NCI-H2081 treated with DMSO at 0.1 percent for 48 hours (cell line): ENCODE data around the gene DCAF8L1.
"Not testable (repeated sequence)": the region's sequence is repeated elsewhere in the genome, so short reads cannot be mapped to it uniquely, and the experiment has no call there.

ENCODE experiments used
- DNase-seq: peaks from one replicate; lab custom pipeline; 2025; lab: John Stamatoyannopoulos, UW

The DCAF8L1 gene

DNA sequence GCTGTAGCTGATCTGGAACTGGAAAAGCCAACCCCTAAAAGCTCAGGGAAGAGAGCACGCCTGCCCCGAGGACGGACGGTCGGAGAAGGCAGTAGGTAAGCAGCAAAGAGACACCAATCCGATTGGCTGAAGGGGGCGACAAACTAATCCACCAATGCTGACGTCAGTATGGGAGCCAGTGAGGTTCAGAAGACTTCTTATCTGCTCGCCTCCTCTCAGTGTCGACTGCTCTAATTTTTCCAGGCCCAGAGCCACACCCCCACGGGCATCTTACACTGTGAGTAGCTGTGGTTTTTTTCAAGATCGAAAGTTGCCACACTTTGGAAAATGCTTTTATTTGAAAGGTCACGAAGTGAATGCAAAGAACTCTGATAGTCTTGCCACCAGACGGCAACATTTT, at the start of gene DCAF8L1:
Gene DCAF8L1, minus strand, starts transcription at position 101 of the 400 bp plus-strand sequence. CDS start 115 bp downstream, outside the sequence.
- no peak for DNase-seq

DNA sequence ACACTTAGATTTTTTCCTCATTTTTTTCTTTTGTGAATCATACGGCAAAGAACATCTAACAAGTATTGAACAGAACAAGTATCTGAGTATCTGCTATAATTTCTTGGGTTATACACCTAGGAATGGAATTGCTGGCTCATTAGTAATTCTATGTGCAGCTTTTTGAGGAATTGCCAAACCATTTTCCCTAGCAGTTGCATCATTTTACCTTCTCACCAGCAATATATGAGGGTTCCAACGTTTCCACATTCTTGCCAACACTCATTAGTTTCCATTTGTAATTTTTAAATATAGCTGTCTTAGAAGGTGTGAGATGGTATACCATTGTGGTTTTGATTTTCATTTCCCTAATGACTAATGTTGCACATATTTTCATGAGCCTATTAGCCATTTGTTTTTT, 41.1 kb upstream of the DCAF8L1 start:
- no peak for DNase-seq

DNA sequence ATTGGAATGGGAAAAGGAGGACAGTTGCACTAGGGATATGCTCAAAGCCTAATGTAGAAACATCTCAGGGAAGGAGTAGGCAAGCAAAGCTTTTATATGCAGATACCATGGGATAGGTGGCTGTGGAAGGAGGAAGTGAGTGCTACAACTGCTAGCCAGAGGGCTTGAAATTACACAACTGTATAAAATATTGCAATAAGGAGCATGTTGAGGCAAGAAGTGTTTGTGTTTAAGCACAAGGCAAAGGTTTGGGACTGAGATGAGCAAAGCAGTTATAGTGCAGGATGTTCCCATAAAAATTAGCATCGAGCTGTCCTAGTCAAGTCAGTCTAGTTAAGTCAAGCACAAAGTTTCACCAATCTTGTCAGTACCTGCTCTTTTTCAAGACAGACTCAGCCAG, 35.6 kb upstream of the DCAF8L1 start:
- no peak for DNase-seq

DNA sequence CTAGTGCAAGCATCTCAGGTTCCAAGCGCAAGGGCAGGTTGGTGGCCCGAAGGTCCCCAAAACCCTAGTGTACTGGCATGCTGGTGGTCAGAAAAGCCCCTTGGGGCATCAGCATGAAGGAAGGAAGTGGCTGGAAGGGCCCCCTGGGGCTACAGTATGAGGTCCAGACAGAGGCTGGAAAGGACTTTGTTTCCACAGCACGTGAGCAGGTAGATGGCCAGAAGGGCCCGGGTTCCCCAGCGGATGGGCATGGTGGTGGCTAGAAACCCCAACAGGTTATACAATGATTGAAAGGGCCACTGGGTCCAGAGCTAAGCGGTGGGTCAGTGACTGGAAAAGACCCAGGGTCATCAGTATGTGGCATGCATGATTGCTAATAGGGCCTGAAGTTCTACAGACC, 34.7 kb upstream of the DCAF8L1 start:
- no peak for DNase-seq

DNA sequence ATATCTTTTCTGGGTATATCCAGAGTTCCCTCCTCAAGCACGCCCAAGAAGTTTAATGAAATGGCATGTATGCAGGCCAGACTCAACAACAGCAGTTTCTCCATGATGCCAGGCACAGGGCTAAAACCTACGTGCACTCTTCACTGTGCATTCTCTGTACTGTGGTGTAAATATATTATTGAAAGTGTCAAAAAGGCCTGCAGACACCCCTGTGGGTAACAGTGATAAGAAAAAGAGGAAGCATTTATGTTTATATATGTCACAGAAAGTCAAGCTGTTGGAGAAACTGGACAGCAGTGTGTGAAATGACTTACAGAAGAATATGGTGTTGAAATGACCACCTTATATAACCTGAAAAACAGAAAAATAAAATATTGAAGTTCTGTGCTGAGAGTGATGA, 29.6 kb upstream of the DCAF8L1 start:
- no peak for DNase-seq

DNA sequence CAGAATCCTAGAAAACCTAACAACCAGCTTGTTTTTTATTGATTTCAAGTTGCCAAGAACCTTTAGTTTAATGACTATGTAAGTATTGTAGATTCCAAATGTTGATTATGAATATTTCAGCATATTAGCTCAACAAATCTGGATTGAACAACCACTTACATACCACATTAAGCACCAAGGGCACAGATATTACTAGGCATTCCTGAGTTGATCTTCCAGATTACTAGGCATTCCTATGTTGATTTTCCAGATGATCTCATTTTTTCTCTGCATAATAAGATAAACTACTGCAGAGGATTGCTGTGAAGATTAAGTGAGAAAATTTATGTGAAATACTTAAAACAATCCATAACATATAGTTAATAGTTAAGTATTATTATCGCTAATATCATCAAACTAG, 17.4 kb upstream of the DCAF8L1 start:
- no peak for DNase-seq

DNA sequence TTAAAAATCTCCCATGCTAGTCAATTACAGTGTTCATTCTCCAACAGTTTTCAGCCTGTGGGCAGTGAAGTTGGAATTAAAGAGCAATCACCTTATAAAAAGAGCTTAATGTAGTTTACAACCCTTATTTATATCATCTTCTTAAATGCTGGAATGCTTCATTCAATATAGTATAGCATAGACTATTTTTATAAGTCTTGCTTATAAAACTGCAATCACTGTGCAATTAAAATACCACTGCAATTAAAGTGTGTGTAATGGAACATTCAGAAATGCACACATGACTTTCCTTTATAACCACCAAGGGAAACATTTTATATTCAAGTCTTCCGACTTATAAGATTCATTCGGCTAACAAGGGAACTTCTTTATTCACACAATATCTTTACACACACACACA, 16.4 kb upstream of the DCAF8L1 start:
- no peak for DNase-seq

DNA sequence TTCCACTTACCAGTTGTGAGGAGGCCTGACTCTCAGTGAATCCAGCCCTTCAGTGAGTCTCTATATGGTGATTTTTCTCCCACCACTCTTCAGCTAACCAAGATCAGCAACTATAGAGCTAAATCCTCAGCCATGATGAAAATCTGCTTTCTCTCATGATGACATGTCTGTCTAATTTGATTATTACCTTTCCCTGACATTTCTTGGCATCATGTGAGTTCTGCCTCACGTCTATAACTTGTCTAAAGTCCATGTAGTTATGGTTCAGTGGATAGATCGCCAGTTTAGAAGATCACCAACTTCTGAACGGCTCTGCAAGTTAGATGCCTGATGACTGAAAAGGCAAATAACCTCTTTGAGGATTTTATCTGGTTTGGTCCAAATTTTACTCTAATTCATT, 14.9 kb upstream of the DCAF8L1 start:
- DNase-seq: no peak

DNA sequence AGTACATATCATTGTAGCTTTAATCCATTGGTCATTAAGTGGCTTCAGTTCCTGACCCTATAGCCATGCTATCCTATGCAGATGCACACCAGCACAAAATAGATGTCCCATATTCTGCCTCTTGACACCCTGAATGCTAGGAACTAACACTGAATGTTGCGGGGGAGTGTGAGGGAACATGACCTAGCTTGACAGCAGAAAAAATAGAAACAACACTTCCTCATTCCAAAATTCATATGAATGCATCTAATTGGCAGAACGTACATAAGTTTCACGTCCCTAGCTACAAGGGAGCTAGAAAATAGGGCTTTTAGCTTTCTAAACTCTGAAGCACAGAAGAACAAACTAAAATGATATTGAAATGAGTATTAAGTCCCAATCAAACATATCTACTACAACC, 14.4 kb upstream of the DCAF8L1 start:
- DNase-seq: no peak

DNA sequence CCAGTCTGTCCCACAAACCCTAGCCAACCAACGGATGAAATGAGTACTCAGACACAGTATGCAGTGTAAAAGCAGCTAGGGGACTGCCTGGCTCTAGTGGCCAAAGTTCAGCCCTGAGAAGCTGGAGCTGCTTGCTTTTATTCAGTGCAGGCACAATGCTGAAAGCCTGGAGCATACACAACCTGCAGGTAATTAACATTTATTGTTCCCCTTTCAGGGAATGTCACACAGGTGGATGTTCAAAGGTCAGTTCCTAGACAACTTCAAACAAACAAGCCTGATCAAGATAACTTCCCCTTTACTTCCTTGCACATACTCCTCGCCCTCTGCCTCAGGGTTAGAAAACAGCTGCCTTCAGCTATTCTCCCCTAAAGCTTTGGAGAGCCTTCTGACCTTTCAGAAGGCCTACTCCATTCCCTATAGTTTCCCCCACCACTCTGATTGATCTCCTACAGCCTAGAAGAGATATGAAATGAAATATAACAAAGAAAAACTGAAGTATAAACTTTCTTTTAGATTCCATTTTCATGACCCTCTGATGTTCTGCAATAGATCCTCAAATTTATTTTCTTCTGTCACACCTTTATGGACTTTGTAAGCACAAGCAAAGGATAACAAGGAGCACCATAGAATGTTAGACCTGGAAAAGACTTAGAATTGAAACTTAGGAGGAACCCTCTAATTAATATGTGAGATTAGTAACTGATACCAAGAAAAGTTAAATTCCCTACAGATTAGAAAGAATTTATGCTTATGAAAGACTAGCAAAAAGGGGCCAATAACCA, 6.8 kb upstream of the DCAF8L1 start:
- DNase-seq: no peak

DNA sequence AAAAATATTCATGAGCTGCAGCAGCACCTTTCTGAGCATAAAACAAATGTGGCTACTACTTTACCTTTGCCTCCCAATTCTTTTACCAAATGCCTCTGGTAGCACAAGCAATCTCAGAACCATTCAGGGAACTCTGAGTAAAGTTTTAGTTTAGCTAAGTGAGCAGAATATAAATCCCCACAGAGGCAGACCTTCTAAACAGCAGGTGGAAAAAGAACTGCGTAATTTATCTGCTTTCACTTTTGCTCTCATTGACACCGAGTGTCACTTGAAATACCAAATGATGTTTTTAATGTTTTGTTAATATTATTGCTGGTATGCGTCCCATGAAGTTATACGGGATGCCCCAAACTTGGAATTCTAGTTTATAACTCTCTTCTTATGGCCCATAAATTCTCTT, 4.3 kb downstream of the DCAF8L1 start:
- not testable (repeated sequence) for DNase-seq

DNA sequence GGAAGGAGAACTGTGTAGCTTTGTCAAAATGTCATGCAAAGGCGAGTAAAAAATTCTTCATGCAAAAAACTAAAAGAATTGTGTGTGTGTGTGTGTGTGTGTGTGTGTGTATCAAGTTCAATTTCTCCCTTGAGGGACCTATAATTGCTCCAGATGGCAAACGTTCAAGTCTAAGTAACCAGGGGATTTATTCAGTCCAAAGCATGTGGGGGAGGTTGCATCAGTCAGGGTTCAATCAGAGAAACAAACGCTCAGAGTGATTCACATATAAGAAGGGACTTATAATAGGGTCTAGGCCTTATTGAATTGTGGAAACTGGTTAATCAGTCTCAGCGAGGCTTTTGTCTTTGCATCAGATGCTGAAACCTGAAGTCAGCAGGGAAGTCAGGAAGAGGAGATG, 5.0 kb downstream of the DCAF8L1 start:
- DNase-seq: no peak

DNA sequence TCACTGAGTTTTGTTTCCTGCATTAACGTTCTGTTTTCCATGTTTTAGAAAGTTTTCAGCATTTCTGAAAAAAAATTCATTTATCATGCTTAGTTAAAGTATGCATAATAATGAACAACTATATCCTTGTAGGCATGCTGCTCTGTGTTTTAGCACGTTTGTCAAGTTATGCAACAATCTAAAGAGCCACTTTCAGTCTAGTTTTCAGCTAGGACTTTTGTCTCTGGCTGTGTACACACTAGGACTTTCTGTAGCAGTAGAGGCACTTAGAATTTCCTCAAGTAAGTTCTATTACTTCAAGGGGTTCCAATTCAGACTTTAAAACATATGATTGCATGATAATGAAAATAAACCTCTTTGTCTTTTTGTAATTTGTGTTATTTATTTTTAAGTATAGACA, 12.4 kb downstream of the DCAF8L1 start:
- DNase-seq: no peak

DNA sequence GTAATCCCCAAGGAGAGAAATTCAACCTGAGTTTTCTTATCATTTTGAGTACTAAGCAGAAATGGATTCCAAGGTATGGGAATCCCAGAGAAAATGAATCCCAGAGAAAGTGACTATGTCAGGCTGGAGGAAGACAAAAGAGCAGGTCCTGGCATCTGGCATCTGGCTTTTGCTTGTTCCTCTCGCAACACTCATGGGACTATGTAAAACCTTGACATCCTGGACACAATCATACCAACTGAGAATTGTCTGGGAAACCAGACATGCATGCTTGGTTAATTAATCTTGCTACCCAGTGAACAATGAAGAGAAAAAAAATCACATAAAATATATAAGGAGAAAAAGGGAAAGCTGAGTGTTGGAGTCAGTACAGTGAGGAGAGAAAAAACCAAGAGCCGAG, 12.9 kb downstream of the DCAF8L1 start:
- no peak for DNase-seq

DNA sequence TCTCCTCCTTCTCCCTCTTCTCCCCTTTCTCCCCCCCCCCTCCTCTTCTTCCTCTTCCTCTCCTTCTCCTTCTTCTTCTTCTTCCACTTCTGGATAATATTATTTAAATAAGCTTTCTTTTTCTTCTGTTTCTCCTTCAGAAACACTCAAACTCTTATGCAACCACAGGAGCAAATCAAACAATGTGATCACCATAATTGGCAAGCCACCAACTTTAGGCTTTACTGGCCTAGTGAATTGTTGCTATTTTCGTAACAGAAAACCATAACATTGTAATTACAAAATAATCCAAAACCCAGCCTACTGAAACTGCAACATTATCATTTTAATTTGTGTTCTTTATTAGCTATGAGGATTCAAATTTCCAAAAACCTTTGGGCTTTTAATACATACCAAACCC, 14.3 kb downstream of the DCAF8L1 start:
- DNase-seq: no peak

DNA sequence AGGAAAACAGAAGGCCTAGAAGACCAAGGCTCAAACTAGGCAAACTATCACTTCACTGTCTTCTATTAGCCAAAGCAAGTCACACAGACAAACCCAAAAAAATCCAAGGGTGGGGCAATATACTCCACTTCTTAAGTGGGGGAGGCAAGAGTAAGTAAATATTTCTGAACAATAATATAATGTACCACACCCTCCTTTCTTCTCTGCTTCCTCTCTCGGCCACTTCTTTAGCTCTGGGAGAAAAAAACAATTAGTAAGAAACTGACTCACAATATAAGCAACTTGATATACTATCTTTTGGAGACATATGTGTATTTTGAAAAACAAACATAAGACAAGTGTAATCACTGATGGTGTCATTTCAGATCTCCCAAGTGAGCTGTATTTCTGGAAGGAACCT, 14.8 kb downstream of the DCAF8L1 start:
- no peak for DNase-seq

DNA sequence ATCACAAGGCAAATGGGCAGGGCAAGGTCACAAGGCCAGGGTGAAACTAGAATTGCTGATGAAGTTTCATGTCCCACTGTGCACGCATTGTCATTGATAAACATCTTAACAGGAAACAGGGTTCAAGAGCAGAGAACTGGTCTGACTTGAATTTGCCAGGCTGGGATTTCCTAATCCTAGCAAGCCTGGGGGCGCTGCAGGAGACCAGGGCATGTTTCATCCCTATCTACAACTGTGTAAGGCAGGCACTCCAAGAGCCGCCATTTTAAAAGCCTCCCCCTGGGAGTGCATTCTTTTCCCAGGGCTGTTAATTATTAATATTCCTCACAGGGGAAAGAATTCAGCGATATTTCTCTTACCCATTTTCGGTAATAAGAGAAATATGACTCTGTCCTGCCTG, 15.9 kb downstream of the DCAF8L1 start:
- DNase-seq: not testable (repeated sequence)

DNA sequence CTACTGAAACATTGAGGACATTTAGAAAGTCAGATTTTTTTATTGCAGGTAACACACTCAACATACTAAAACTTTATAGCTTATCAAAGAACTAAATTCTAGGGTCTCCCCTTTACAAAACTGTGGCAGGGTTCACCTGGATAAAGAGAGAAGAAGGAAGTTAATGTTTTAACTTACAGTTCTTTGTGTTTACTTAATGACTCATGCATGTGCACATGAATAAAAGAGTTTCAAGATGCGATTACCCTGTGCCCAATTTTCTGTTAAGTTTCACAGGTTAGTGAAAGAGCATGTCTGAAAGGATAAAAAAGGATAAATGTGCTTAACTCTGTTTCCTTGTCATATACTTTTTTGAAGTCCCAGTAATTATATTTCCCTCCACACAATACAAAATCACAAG, 16.8 kb downstream of the DCAF8L1 start:
- no peak for DNase-seq

DNA sequence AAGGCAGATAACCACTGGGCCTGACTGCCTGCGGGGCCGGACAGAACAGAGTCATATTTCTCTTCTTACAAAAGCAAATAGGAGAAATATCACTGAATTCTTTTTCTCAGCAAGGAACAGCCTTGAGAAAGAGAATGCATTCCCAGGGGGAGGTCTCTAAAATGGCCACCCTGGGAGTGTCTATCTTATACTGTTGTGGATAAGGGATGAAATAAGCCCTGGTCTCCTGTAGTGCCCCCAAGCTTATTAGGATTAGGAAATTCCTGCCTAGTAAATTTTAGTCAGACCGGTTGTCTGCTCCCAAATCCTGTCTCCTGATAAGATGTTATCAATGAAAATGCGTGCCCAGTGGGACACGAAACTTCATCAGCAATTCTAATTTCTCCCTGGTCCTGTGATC, 20.8 kb downstream of the DCAF8L1 start:
- DNase-seq: not testable (repeated sequence)

DNA sequence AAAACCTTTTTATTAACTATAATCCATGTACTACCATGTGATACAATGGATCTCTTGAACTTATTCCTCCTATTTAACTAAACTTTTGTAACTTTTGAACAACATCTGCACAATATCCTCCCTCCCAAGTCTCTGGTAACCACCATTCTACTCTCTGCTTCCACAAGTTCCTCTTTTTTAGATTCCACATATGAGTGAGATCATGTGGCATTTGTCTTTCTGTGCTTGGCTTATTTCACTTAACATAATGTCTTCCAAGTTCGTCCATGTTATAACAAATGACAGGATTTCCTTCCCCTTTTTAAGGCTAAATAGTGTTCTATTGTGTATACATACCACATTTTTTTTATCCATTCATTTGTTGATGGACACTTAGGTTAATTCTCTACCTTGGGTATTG, 28.1 kb downstream of the DCAF8L1 start:
- no peak for DNase-seq

DNA sequence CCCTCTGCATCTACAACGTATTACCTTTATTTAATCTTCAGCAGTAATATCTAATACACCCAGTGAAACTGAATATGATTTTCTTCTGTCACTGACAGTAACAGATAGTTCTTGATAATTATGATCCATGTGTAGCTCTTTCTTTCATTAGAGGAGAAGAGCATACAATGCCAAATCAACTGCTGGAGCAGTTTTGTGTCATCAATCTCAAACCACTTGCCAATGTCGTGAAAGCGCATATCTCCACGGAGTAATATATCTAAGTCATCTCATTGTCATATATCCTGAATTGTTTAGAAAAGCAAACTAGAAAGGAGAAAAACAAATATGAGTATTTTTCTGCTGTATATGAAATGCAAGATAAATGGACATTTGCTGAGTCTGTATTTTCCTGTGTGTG, 47.9 kb downstream of the DCAF8L1 start:
- DNase-seq: no peak
